ENCODE measurements around the gene EIF2AK3.

Gene EIF2AK3

DNA sequence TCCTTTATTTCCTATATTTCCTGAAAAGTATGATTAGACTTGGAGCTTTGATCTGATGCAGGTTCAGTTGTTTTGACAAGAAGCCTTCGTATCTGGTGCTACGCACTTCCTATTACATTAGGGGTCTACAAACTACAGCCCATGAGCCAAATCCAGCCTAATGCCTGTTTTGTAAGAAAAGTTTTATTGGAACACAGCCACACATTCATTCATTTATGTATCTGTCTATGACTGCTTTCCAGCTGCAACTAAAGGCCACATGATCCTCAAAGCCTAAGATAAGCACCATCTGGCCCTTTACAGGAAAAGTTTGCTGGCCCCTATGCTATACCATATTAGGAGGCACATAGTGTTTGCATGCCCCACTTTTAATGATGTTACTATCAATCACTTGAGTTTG is 26.0 kb downstream of the EIF2AK3 start:
- no peak for DNase-seq (ENCODE audit: insufficient read length, low spot score)
- no peak for FAIRE-seq

DNA sequence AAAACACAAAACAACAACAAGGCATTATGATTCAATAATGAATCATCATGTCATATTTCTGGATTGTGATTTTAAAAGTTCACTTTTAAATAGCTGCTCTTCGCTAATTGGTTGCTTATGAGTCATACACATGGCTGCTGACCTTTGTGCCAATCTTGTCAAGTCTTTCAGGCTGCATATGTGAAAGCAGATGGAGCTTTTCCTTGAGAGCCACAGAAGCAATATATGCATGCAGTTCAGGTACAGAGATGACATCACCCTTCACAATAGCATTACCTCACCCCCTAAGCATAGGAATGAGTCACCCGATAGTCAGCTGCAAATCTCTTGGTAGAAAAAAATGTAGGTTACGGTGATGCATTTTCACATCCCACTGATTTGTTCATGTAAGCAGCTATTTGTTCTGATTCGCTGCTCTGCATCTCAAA is 27.2 kb downstream of the EIF2AK3 start:
- peak; percentile 98 for FAIRE-seq

DNA sequence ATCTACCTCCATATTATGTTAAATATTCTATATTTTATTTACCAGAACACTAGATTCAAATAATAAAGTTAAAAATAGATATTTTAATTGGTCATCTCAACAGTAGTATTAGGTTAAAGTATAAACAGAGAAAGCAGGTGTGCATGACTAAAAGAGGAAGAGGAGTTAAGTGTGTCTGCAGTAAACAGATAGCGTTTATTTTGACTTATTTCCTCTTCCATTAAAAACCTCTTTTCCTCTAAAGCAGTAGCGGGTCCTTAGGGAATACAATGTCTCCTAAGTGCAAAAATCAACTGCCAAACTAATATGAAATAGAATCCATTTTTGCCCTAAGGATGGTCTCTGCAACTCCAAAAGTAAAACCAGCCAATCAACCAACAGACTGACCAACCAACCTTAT is 27.7 kb downstream of the EIF2AK3 start:
- FAIRE-seq: no peak
- DNase-seq (ENCODE audit: insufficient read length, low spot score): no peak

More for the DNA sequence above, 27.2 kb downstream of the EIF2AK3 start:
- DNase-seq (ENCODE audit: insufficient read length, low spot score): peak; percentile 88

DNA sequence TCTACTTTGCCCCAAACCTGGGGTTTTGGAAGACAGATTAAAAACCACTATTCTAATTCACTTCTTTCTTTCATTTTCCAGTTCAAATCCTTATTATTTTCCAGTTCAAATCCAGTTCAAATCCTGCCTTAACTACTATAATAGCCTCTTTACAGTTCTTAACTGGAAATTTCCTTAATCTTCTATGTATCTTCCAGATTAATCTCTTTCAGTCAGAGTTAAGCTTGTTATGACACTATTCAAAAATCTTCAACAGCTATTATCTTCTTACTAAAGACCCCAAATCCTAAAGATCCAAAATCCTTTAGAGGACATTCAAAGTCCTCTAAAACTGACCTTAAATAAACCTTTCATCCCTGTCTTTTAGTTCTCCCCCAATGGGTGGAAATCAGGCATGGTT is 30.1 kb downstream of the EIF2AK3 start:
- DNase-seq (ENCODE audit: insufficient read length, low spot score): no peak
- FAIRE-seq: no peak

DNA sequence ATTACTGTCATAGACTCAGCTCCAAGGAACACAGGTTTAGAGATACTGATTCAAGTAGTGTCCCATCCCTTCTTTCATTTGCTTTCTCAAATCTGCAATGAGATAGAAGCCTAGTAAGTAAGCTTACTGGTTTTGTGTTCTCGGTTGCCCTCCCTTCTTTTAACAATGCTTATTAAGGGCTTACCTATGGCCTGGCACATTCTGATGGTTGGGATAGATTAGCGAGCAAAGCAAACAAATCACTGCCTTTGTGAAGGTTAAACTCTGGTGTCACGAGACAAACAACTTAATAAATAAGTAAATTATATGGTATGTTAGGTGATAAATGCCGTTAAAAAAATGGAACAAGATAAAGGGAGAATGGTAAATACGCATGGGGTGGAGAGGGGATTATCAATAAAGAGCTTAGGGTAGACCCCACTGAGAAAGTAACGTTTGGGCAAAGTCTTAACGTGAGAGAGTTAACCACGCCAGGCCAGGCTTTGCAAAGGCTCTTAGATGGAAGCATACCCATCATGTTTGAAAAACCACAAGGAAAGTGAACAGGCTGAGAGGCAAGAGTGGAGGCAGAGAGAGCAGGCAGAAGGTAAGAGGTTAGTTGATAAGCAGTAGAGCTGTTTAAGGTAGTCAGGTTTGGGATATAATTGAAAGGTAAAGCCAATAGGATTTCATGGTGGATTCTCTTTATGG is 31.0 kb downstream of the EIF2AK3 start:
- FAIRE-seq: peak; percentile 16

DNA sequence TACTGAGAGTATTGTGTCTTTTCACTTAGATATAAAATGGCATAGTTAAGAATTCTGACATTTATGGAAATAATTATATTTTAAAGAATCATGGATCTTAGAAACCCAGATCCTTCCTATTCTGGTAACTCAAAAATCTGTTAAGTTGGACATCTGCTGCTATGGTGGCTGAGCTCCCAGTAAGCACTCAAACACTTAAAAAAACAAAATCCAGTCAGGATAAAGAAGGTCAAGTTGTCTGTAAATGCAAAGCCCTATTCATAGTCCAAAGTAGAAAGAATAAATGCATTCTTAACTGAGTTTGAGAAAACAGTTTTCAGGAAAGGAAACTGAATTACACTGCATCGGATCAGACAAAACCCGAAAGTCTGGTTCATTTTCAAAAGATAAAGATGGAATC is 35.6 kb downstream of the EIF2AK3 start:
- DNase-seq (ENCODE audit: insufficient read length, low spot score) (no peak), FAIRE-seq (no peak)

More for the DNA sequence above, 31.0 kb downstream of the EIF2AK3 start:
- DNase-seq (ENCODE audit: insufficient read length, low spot score): no peak

DNA sequence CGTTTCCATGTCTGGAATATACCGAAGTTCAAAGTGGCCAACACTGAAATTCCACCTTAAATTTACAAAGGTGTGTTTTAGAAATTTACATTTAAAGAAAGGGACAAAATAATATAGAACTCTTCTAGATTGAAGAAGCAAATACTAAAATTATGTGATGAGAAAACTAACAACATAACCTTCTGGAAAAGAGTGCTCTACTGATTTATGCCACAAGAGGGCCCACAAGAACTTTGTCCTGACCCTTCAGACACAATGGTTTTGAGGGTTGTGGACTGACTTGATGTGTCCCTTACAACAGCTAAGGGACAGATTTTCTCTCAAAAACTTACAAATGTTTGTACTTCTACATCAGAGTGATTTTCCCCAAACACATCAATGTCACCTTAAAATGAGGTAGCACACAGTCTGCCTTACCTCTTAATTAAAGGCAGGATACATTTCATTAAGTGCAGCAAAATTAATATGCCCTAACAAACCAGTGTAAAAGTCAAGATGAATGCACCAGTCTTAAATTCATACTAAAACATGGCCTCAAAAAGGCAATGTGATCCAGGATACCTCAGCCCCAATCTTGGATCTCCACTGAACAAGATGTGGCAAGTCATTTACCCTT is 36.2 kb downstream of the EIF2AK3 start:
- peak; percentile 81 for FAIRE-seq

DNA sequence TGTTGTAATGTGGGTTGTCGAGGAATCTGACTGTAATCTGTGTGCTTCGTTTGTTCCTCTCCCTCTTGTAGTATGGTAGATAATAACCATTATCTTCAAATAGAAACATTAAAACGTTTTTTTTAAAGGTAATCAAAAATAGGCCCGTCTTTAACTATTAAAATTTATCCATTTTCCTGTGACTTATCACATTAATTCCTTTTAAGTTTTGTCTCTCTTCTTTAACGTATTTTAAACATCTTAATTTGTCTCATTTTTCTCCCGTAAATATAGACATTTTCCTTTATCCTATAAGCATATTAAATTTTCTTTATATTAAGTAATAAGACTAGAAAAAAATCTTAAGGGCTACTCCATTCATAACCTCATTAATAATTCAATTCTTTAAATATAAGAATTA is 41.3 kb downstream of the EIF2AK3 start:
- FAIRE-seq (no peak), DNase-seq (ENCODE audit: insufficient read length, low spot score) (no peak)

More for the DNA sequence above, 36.2 kb downstream of the EIF2AK3 start:
- DNase-seq (ENCODE audit: insufficient read length, low spot score): peak; percentile 67

DNA sequence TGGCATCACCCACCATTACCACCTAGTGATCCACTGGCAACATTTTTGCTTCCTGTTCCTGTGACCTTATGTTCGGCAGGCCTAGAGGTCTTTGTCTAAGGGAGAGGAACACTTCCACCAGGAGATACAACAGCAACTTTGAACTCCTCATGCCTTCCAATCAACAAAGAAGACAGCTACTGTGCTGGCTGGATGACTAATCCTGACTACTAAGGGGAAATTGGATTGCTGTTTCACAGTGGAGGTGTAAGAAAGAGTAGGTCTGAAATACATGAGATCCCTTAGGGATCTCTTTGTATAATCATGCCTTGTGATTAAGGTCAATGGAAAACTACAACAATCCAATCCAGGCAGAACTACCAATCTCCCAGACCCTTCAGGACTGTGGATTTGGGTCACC is 45.2 kb downstream of the EIF2AK3 start:
- no peak for FAIRE-seq
- DNase-seq (ENCODE audit: insufficient read length, low spot score): no peak

DNA sequence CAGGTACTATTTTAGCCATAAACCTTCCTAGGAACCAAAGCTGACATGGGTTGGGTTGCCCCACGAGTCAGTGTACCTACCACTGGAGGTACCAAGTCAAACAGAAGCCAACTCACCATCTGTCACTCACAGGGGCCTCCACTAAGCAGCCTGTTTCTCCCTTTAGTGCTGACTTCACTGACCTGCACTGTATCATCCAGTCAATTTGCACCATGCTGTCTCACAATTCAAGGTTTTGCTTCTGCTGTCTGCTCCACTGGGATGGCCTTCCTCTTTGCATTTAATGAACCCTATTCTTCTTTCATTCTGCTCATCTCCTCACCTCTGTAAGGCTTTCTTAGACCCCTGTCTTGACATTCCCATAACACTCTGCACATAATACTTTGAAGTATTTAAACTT is 47.2 kb downstream of the EIF2AK3 start:
- no peak for DNase-seq (ENCODE audit: insufficient read length, low spot score)
- FAIRE-seq: no peak

DNA sequence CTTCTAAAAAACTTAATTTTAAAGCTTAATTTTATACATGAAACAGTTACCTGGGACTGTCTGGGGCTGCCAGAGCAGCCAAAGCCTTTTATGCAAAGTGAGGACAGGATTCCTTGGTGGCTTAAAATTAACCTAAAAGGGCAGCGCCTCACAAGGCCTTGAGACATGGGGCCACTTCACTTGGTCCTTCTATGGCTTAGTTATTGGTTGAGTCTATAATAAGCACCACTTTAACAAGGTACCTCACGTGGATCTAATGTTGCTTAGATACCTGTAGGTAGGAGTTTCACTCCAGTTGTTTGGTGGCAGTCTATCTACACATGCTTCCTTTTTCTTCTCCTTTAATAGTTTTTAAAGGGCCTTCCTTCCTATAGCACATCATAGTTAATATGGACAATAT is 51.6 kb downstream of the EIF2AK3 start:
- DNase-seq (ENCODE audit: insufficient read length, low spot score) (no peak), FAIRE-seq (no peak)

DNA sequence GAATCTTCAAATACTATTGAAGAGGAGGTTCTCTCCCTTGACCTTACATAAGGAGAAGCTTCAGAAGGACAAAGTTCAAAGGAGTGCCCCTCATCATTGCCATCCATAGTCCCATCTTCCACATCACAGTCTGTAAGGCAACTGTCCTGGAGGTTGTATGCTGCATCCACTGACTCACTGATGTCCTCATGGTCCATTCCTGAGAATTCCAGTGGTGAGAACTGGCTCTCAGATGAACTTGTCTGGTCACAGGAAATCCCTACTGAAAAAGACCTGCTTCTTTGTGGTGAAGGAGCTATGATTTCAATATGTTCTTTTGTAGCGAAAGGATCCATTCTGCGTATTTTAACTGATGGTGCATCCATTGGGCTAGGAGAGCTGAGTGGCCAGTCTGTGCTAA is 52.2 kb downstream of the EIF2AK3 start:
- FAIRE-seq: no peak
- no peak for DNase-seq (ENCODE audit: insufficient read length, low spot score)

DNA sequence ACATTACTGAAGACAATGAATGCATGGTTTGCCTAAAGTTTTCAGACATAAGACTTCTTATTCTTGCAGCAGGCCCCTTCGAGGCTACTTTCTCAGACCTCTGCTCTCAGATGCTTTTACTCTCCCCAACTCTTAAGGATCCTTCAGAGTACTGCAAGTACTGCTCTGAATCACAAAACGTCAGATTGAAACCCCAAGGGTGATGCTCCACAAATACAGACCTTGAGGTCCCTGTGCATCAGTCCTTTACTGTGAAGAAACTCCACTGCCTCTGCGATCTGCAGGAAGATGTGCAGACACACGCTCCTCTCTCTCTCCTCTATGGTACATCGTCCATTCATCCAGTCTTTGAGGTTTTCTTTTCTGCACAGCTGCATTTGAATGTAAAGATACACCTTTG is 52.8 kb downstream of the EIF2AK3 start:
- DNase-seq (ENCODE audit: insufficient read length, low spot score) (no peak), FAIRE-seq (no peak)

DNA sequence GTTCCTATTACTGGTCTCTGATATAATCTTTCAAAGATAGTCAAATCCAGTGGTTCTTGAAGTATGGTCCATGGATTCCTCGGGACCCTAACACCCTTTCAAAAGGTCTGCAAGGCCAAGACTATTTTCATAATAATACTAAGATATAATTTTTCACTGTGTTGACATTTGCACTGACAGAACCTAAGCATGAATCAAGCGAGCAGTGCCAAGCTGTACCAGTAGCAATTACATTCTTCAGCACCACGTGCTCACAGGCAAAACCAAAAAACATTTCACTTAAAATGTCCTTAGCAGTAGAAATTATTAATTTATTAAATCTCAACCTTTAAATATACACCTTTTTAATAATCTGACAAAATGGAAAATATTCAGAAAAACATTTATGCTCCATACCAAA is 59.1 kb downstream of the EIF2AK3 start:
- no peak for FAIRE-seq

DNA sequence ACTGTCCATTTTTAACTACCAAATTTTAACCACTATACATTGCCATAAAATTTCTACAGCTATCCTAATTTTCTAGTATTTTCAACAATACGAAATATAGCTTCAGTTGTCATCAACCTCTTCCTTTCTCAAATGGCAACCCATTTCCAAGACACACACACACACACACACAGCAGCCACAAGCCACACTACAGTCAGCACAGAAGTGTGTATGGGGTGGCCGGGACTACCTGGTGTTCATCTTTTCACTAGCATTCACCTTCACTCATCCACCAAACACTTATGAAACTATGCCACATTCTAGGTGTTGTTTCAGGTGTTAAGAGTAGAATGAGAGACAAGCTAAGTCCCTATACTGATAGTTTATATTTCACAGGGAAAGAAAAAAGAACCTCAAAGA is 62.9 kb downstream of the EIF2AK3 start:
- DNase-seq (ENCODE audit: insufficient read length, low spot score) (no peak), FAIRE-seq (no peak)

More for the DNA sequence above, 59.1 kb downstream of the EIF2AK3 start:
- DNase-seq (ENCODE audit: insufficient read length, low spot score): no peak

DNA sequence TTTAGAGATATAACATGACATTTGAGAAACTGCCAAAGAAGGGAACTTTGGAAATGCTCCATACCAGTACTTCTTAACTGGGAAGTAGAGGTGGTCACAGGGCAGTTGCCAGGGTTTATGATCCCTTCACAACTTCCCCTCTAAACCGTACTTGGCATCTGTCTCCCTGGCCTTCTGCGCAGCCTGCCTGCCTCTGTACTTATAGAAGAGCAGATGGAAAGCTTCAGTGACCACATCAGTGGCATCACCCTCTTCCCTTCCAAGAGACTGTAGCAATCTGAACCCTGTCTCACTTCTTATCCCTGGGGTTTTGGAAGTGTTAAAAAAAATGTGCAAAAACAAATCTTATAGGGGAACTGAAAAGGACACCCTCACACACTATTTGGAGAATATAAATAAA is 64.1 kb downstream of the EIF2AK3 start:
- FAIRE-seq: peak; percentile 51
- no peak for DNase-seq (ENCODE audit: insufficient read length, low spot score)

DNA sequence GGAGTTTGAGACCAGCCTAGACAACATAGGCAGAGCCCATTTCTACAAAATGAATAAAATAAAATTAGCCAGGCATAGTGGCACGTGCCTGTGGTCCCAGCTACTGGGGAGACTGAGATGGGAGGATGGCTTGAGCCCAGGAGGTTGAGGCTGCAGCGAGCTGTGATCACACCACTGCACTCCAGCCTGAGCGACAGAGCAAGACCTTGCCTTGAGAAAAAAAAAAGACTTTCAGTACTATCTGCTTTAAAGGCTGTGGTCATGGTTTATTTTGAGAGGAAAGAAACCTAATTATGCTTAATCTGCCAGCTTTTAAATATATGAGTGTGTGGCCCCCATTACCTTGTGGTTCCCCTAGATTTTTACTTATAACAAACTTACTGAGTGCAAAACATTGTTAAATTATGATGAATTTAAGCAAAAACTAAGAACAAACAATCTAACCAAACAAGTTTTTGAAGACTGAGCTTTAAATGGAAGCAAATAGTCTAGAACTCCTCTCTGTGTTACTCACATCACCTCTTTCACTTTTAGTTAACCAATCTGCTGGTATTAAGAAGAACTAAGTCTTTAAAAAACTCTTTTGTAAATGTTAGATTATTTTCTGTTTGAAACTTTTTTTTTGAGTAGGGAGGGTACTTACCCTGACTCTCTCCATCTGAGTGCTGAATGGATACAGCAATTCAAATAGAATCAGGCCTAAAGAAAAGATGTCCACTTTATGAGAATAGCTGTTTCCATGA is 65.4 kb downstream of the EIF2AK3 start:
- no peak for FAIRE-seq
- no peak for DNase-seq (ENCODE audit: insufficient read length, low spot score)

DNA sequence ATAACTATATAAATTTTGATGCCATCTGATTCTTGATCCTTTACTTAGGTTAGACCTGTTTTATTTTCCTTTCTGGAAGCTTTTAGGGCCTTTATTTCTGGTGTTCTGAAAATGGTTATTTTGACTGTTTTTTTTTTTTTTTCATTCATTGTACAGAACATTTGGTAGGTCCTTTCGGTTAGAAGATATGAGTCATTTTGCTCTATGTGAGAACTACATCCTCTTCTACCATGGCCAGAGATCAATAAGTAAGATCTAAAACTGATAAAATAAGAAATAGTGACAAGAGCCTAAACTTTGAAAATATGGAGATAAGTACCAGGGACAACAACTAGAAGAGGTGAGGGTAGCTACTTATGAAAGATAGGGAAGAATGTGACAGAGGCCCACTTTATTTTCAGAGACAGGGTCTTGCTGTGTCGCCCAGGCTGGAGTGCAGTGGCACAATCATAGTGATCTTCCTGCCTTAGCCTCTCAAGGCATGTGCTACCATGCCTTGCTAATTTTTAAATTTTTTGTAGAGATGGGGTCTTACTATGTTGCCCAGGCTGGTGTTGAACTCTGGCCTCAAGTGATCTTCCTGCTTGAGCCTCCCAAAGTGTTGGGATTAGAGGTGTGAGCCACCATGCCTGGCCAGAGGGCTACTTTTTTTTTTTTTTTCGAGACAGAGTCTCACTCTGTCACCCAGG is 66.5 kb downstream of the EIF2AK3 start:
- DNase-seq (ENCODE audit: insufficient read length, low spot score): no peak
- FAIRE-seq: no peak

DNA sequence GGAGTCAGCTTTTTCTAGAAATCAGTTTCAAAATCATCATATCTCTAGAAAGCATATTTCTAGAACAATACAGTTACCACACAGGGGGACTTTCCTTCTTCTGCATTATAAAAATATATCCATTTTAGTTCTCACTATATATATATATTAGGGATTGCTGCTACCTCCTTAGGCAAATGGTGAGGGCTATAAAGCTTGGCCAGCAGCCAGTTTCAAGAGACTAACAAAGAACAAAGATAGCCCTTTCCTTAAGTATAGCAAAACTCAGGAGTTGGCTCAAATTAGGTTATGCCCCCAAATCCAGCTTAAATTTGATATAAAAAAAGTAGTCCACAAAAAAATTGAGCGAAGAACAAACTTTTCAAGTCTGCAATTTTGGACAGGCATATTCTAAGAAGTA is 70.0 kb downstream of the EIF2AK3 start:
- FAIRE-seq (no peak), DNase-seq (ENCODE audit: insufficient read length, low spot score) (no peak)

DNA sequence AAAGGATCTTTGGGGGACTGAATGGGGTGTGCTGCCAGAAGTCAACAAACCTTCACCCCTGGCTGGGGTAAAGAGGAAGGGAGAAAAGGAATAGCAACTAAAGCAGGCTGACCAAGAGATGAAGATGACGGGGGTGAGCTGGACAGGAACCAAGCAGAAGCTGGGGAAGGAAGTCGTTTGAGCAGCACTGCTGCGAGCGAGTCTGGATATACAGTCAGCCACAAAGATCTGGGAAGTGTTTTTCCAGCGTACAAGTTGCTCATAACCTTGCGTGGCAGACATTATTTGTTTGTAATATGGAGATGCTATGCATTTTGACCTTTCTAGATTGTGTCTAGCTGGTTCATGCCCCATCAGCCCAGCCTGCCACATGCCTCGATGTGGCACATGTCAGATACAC is 71.2 kb downstream of the EIF2AK3 start:
- no peak for FAIRE-seq

DNA sequence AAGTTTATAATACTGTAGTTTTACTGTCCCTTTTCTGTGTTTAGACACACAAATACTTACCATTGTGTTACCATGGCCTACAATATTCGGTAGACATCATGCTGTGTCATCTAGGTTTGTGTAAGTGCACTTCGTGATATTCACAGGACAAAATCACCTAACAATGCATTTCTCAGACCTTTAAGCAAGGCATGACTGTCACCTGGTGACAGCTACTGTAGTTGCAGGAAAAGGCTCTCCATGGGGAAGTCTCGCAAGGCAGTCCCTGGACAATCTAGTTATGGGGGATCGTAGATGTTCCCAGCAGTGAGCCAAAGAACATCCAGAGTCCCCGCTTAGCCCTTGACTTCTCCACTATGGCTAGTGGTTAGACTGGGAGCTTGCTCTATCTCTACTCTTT is 73.1 kb downstream of the EIF2AK3 start:
- FAIRE-seq: peak; percentile 64
- no peak for DNase-seq (ENCODE audit: insufficient read length, low spot score)

More for the DNA sequence above, 71.2 kb downstream of the EIF2AK3 start:
- no peak for DNase-seq (ENCODE audit: insufficient read length, low spot score)

Data from HTR-8/SVneo (cell line).